HEK293T (cell line): ENCODE results near the gene CBR4.

Experiments used
- ARNT ChIP-seq: fragments of 450-650 bp; IDR thresholded peaks from 2 replicates; pipeline ENCODE4 v1.6.1; 2017; ENCODE audit warnings: mild to moderate bottlenecking
- CTBP1 ChIP-seq: fragments of 450-650 bp; IDR thresholded peaks from 2 replicates; pipeline ENCODE4 v1.6.1; 2016; ENCODE audit warnings: borderline replicate concordance
- FOXA1 ChIP-seq: fragments of 450-650 bp; IDR thresholded peaks from 2 replicates; pipeline ENCODE4 v1.6.1; 2016; ENCODE audit warnings: mild to moderate bottlenecking
- FOXK2 ChIP-seq: fragments of 450-650 bp; IDR thresholded peaks from 2 replicates; pipeline ENCODE4 v1.6.1; 2016; ENCODE audit warnings: mild to moderate bottlenecking
- FOXM1 ChIP-seq: fragments of 450-650 bp; IDR thresholded peaks from 2 replicates; pipeline ENCODE4 v1.6.1; 2017; ENCODE audit warnings: mild to moderate bottlenecking, borderline replicate concordance
- HDGF ChIP-seq: fragments of 450-650 bp; IDR thresholded peaks from 2 replicates; pipeline ENCODE4 v1.6.1; 2017; ENCODE audit warnings: antibody characterized with exemption, borderline replicate concordance
- LEF1 ChIP-seq: fragments of 450-650 bp; IDR thresholded peaks from 2 replicates; pipeline ENCODE4 v1.6.1; 2017; ENCODE audit warnings: mild to moderate bottlenecking, borderline replicate concordance
- SP1 ChIP-seq: fragments of 450-650 bp; IDR thresholded peaks from 2 replicates; pipeline ENCODE4 v1.6.1; 2017
- SUZ12 ChIP-seq: fragments of 450-650 bp; IDR thresholded peaks from 2 replicates; pipeline ENCODE4 v1.6.1; 2016; ENCODE audit warnings: mild to moderate bottlenecking
- TARDBP ChIP-seq: fragments of 450-650 bp; IDR thresholded peaks from 2 replicates; pipeline ENCODE4 v1.6.1; 2016
- ZNF384 ChIP-seq: fragments of 450-650 bp; IDR thresholded peaks from 2 replicates; pipeline ENCODE4 v1.6.1; 2016
- TF ChIP-seq, protein P1 (sequence below): fragments of 450-650 bp; IDR thresholded peaks from 2 replicates; pipeline ENCODE4 v1.6.1; 2016

DNA sequence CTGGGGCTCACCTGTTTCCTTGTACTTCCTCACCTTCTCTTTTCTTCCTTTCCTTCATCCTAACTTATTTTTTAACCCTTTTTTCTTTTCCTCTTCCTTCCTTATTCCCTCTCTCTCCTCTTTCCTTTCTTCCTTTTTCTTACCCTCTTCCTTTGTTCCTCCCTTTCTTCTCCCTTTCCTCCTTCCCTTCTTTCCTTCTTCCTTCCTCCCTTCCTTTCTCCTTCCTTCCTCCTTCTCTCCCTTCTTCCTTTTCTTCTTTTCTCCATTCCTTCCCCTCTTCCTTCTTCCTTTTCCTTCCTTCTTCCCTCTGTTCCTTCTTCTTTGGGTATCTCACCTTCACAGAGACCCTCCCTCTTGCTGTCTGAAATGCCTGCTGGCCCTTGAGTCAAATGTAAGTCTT is 22.1 kb upstream of the CBR4 start:
- TF ChIP-seq, protein P1, sequence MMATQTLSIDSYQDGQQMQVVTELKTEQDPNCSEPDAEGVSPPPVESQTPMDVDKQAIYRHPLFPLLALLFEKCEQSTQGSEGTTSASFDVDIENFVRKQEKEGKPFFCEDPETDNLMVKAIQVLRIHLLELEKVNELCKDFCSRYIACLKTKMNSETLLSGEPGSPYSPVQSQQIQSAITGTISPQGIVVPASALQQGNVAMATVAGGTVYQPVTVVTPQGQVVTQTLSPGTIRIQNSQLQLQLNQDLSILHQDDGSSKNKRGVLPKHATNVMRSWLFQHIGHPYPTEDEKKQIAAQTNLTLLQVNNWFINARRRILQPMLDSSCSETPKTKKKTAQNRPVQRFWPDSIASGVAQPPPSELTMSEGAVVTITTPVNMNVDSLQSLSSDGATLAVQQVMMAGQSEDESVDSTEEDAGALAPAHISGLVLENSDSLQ = no peak
- TF ChIP-seq CTBP1 (no peak), ARNT (no peak), HDGF (no peak), FOXA1 (no peak), SUZ12 (no peak), SP1 (no peak), FOXM1 (no peak), FOXK2 (no peak), LEF1 (no peak), ZNF384 (no peak), TARDBP (no peak)
